Measurements from ENCODE around the gene DNHD1. TPM values are rescaled to one million over a fixed set of nuclear protein-coding genes. Genes with fewer than 3 reads are reported as not detected.

The DNHD1 gene
- total and polyA plus RNA-seq, 2 of the 8 experiments (the other 6 are each of a cell fraction or from before 2014, with no cell fraction given): 5.0 to 6.8 TPM

- TF ChIP-seq, protein P1, sequence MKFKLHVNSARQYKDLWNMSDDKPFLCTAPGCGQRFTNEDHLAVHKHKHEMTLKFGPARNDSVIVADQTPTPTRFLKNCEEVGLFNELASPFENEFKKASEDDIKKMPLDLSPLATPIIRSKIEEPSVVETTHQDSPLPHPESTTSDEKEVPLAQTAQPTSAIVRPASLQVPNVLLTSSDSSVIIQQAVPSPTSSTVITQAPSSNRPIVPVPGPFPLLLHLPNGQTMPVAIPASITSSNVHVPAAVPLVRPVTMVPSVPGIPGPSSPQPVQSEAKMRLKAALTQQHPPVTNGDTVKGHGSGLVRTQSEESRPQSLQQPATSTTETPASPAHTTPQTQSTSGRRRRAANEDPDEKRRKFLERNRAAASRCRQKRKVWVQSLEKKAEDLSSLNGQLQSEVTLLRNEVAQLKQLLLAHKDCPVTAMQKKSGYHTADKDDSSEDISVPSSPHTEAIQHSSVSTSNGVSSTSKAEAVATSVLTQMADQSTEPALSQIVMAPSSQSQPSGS (IDR thresholded peaks at IDR 0.05; ENCODE audit: low read length): no peak
- TF ChIP-seq TBP (IDR thresholded peaks at IDR 0.05; ENCODE audit: low read depth, low read length) (no peak), SRF (IDR thresholded peaks at IDR 0.05; ENCODE audit: low read depth, low read length) (no peak), SP1 (IDR thresholded peaks at IDR 0.05; ENCODE audit: low read depth, low read length) (no peak), CEBPB (IDR thresholded peaks at IDR 0.05; ENCODE audit: low read depth, low read length) (no peak)
- TF ChIP-seq, protein P2, sequence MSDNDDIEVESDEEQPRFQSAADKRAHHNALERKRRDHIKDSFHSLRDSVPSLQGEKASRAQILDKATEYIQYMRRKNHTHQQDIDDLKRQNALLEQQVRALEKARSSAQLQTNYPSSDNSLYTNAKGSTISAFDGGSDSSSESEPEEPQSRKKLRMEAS (IDR thresholded peaks at IDR 0.05): no peak
Measured at GRCh38 chr11:6618117-6619003, 121.3 kb downstream of the DNHD1 start (continued).

Data from H1 (cell line).